Activated T-helper 9 cell treated with anti-CD3 and anti-CD28 coated beads, Interleukin-2, amount 50 U/mL, for 16 hours (primary cell): Measurements from ENCODE around the gene ADRM1.

Experiments
- DNase-seq: peaks from one replicate; pipeline ENCODE4 v3.0.0-alpha.2; 2020; ENCODE audit warnings: low read depth

Gene ADRM1

GRCh38 chr20:62280303-62280702, 22.5 kb upstream of the ADRM1 start:
- DNase-seq: no peak

GRCh38 chr20:62281161-62281933, 21.4 kb upstream of the ADRM1 start:
- no peak for DNase-seq

- DNase-seq: no peak
These were observed 20.7 kb upstream of the ADRM1 start for GRCh38 chr20:62282103-62282502.

- DNase-seq: no peak
These were observed 19.8 kb upstream of the ADRM1 start for GRCh38 chr20:62282877-62283503.

GRCh38 chr20:62284448-62284847, 18.3 kb upstream of the ADRM1 start:
- DNase-seq: no peak

GRCh38 chr20:62285151-62285550, 17.6 kb upstream of the ADRM1 start:
- DNase-seq: no peak

GRCh38 chr20:62285722-62286121, 17.1 kb upstream of the ADRM1 start:
- no peak for DNase-seq

GRCh38 chr20:62286493-62287064, 16.2 kb upstream of the ADRM1 start:
- DNase-seq: no peak

- DNase-seq: no peak
These were observed 15.7 kb upstream of the ADRM1 start for GRCh38 chr20:62287129-62287528.

GRCh38 chr20:62287759-62288534, 14.8 kb upstream of the ADRM1 start:
- DNase-seq: no peak

- DNase-seq: no peak
These were observed 14.2 kb upstream of the ADRM1 start for GRCh38 chr20:62288535-62289105.

- DNase-seq: no peak
These were observed 13.7 kb upstream of the ADRM1 start for GRCh38 chr20:62289131-62289530.

GRCh38 chr20:62289898-62290297, 12.9 kb upstream of the ADRM1 start:
- no peak for DNase-seq

- DNase-seq: no peak
These were observed 11.3 kb upstream of the ADRM1 start for GRCh38 chr20:62291251-62292066.

- no peak for DNase-seq
These were observed 10.7 kb upstream of the ADRM1 start for GRCh38 chr20:62292108-62292507.

- DNase-seq: no peak
These were observed 9.5 kb upstream of the ADRM1 start for GRCh38 chr20:62293111-62293784.

- DNase-seq: no peak
These were observed 8.9 kb upstream of the ADRM1 start for GRCh38 chr20:62293946-62294345.

GRCh38 chr20:62294516-62294915, 8.3 kb upstream of the ADRM1 start:
- DNase-seq: no peak

GRCh38 chr20:62296724-62297448, 5.9 kb upstream of the ADRM1 start:
- DNase-seq: no peak
